HEK293 (cell line): ENCODE data around the gene SMPD3.
A peak's percentile ranks its signal among the peaks of the same experiment; 100 is the strongest.

Source experiments
- CTCF ChIA-PET: fragments of 350-600 bp; formaldehyde crosslinking; extraction: SDS; loops from one replicate; lab custom pipeline; 2021; ENCODE audit warnings: antibody characterized with exemption; lab: Yijun Ruan, JAX
- POLR2A ChIA-PET: fragments of 300-600 bp; formaldehyde crosslinking; extraction: SDS; loops from one replicate; lab custom pipeline; 2020; ENCODE audit warnings: antibody characterized with exemption, inconsistent platforms; lab: Yijun Ruan, JAX
- H3K27ac ChIP-seq: fragments of 200-500 bp; sonication (Bioruptor generic); 2 replicates; pipeline ENCODE4 v1.5.1; 2014; ENCODE audit warnings: low read depth, low read length, control low read depth, inconsistent platforms; ENCODE audit errors: extremely low read depth
- H3K36me3 ChIP-seq, 2 experiments: fragments of 200-500 bp in 1 of 2; sonication (Bioruptor generic) in 1 of 2; 1 replicate in 1 of 2; 2 replicates in 1 of 2; pipeline ENCODE4 v1.5.1; 2014 to 2017; ENCODE audit warnings: inconsistent platforms in 2 of 2, low read length in 2 of 2; ENCODE audit not compliant: control insufficient read depth in 2 of 2, insufficient read depth in 1 of 2
- H3K4me1 ChIP-seq: fragments of 200-500 bp; sonication (Bioruptor generic); 2 replicates; pipeline ENCODE4 v1.5.1; 2014; ENCODE audit warnings: mild to moderate bottlenecking, low read length, inconsistent platforms; ENCODE audit not compliant: control insufficient read depth, insufficient read depth
- H3K4me3 ChIP-seq: 2 replicates; pipeline ENCODE4 v1.5.1; 2011; ENCODE audit warnings: low read depth, mild to moderate bottlenecking, control low read depth, low read length, moderate library complexity
- H3K9me3 ChIP-seq: fragments of 200-500 bp; sonication (Bioruptor generic); 2 replicates; pipeline ENCODE4 v1.5.1; 2014; ENCODE audit warnings: low read depth, low read length, inconsistent platforms; ENCODE audit not compliant: control insufficient read depth, insufficient read depth
- GLIS2 ChIP-seq: fragments of 450-650 bp; formaldehyde crosslinking; IDR thresholded peaks from 2 replicates; pipeline ENCODE4 v1.5.1; 2016; ENCODE audit warnings: missing biosample characterization, missing genetic modification characterization
- KLF7 ChIP-seq: fragments of 450-650 bp; formaldehyde crosslinking; IDR thresholded peaks from 2 replicates; pipeline ENCODE4 v1.5.1; 2016; ENCODE audit warnings: missing biosample characterization, missing genetic modification characterization, borderline replicate concordance
- YY1 ChIP-seq: fragments of 450-650 bp; formaldehyde crosslinking; IDR thresholded peaks from 2 replicates; pipeline ENCODE4 v1.5.1; 2018; ENCODE audit warnings: missing biosample characterization, missing genetic modification characterization
- ZBTB48 ChIP-seq: fragments of 450-650 bp; formaldehyde crosslinking; IDR thresholded peaks from 2 replicates; pipeline ENCODE4 v1.5.1; 2016; ENCODE audit warnings: missing biosample characterization, missing genetic modification characterization
- ZBTB6 ChIP-seq: fragments of 450-650 bp; formaldehyde crosslinking; IDR thresholded peaks from 2 replicates; pipeline ENCODE4 v1.5.1; 2017; ENCODE audit warnings: missing biosample characterization, missing genetic modification characterization
- ZFP41 ChIP-seq: fragments of 450-650 bp; formaldehyde crosslinking; IDR thresholded peaks from 2 replicates; pipeline ENCODE4 v1.5.1; 2016; ENCODE audit warnings: missing biosample characterization, missing genetic modification characterization, borderline replicate concordance
- ZIC2 ChIP-seq: fragments of 450-650 bp; formaldehyde crosslinking; IDR thresholded peaks from 2 replicates; pipeline ENCODE4 v1.5.1; 2016; ENCODE audit warnings: missing biosample characterization, missing genetic modification characterization
- ZNF10 ChIP-seq: fragments of 450-650 bp; formaldehyde crosslinking; IDR thresholded peaks from 2 replicates; pipeline ENCODE4 v1.5.1; 2017; ENCODE audit warnings: missing biosample characterization, missing genetic modification characterization
- ZNF140 ChIP-seq: fragments of 450-650 bp; formaldehyde crosslinking; IDR thresholded peaks from 2 replicates; pipeline ENCODE4 v1.5.1; 2016; ENCODE audit warnings: missing biosample characterization, missing genetic modification characterization
- ZNF280D ChIP-seq: fragments of 450-650 bp; formaldehyde crosslinking; IDR thresholded peaks from 2 replicates; pipeline ENCODE4 v1.5.1; 2016; ENCODE audit warnings: missing biosample characterization, missing genetic modification characterization
- ZNF354C ChIP-seq: fragments of 450-650 bp; formaldehyde crosslinking; IDR thresholded peaks from 2 replicates; pipeline ENCODE4 v1.5.1; 2016; ENCODE audit warnings: missing biosample characterization, missing genetic modification characterization, low read depth, borderline replicate concordance
- ZNF660 ChIP-seq: fragments of 450-650 bp; IDR thresholded peaks from 2 replicates; pipeline ENCODE4 v1.5.1; 2018; ENCODE audit warnings: missing biosample characterization, mild to moderate bottlenecking, missing genetic modification characterization
- ZNF747 ChIP-seq: fragments of 450-650 bp; formaldehyde crosslinking; IDR thresholded peaks from 2 replicates; pipeline ENCODE4 v1.5.1; 2016; ENCODE audit warnings: missing biosample characterization, missing genetic modification characterization
- TF ChIP-seq, protein P1 (sequence below): fragments of 450-650 bp; formaldehyde crosslinking; IDR thresholded peaks from 2 replicates; pipeline ENCODE4 v1.5.1; 2016; ENCODE audit warnings: missing biosample characterization, missing genetic modification characterization
- TF ChIP-seq, protein P2 (sequence below): fragments of 450-650 bp; formaldehyde crosslinking; IDR thresholded peaks from 2 replicates; pipeline ENCODE4 v1.5.1; 2016; ENCODE audit warnings: missing biosample characterization, missing genetic modification characterization
- TF ChIP-seq, protein P3 (sequence below): fragments of 450-650 bp; formaldehyde crosslinking; IDR thresholded peaks from 2 replicates; pipeline ENCODE4 v1.5.1; 2017; ENCODE audit warnings: missing biosample characterization, missing genetic modification characterization
- TF ChIP-seq, protein P4 (sequence below): fragments of 450-650 bp; formaldehyde crosslinking; conservative IDR thresholded peaks from 2 replicates; pipeline ENCODE4 v1.5.1; 2016; ENCODE audit warnings: low read depth, missing biosample characterization, missing genetic modification characterization
- TF ChIP-seq, protein P5 (sequence below): fragments of 450-650 bp; IDR thresholded peaks from 2 replicates; pipeline ENCODE4 v1.5.1; 2018; ENCODE audit warnings: missing biosample characterization, missing genetic modification characterization

SMPD3 gene

GRCh38 chr16:68335175-68335574, 113.1 kb downstream of the SMPD3 start (continued):
- TF ChIP-seq ZNF280D, result no peak
- no peak for TF ChIP-seq ZNF747
- TF ChIP-seq ZBTB48 (tag by site-specific recombination), result no peak
- TF ChIP-seq ZNF660 (tag by site-specific recombination), result no peak
- no peak for TF ChIP-seq ZFP41
- TF ChIP-seq GLIS2 (tag by site-specific recombination), result no peak

DNA sequence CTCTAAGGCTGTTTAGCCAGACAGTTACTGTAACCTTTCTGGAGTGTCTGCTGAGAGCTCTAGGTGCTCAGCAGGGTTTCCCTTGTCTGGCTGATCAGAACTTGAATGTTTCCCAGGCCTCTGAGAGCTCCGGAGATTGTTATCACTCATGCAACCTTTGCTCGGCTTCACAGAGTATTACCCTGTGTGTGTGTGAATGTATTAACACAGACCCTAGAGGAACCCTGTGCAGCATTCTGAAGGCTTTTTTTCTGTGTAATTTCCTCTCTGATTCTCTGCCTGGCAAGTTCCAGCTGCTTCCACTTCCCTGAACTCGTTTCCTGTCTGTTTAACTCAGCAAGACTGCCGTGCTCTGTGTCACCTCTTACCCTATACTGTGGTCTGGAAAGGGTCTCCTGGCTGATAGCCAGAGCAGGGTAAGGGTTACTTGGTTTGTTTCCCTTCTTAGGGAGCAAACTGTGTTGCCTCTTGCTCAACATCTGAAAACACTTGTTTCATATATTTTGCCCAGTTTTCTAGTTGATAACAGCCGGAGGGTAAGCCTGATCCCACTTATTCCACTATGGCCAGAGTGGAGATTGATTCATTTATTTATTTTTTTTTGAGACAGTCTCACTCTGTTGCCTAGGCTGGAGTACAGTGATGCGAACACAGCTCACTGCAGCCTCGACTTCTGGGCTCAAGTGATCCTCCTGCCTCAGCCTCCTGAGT, 115.7 kb downstream of the SMPD3 start:
- Histone ChIP-seq H3K9me3 (no peaks in the 10 kb centered on the region), H3K4me1 (peaks cover 3% of the 10 kb centered on the region; the same call in 1 of the 2 replicates), H3K27ac (no peak overlapping the region), H3K4me3 (no peak overlapping the region), H3K36me3 (peaks cover 11 to 48% of the 10 kb centered on the region in 2 experiments; a peak in 2 of 3 replicates)
- POLR2A ChIA-PET, result no interaction called here
- CTCF ChIA-PET, result interaction anchor here (4.0 kb wide), 1 partner anchor 70 kb away, joined by 26 read pairs; the partner anchor contains the start of gene SLC7A6
- TF ChIP-seq KLF7 (tag by site-specific recombination) (no peak), YY1 (tag by site-specific recombination) (no peak), ZNF10 (tag by site-specific recombination) (no peak), ZNF280D (no peak), ZNF140 (tag by site-specific recombination) (no peak), ZBTB6 (tag by site-specific recombination) (0 out of 2 replicates have a peak, but pooled peaks have one; percentile 19), ZNF354C (tag by site-specific recombination) (no peak), ZIC2 (peak; percentile 74)
- TF ChIP-seq, protein P1, sequence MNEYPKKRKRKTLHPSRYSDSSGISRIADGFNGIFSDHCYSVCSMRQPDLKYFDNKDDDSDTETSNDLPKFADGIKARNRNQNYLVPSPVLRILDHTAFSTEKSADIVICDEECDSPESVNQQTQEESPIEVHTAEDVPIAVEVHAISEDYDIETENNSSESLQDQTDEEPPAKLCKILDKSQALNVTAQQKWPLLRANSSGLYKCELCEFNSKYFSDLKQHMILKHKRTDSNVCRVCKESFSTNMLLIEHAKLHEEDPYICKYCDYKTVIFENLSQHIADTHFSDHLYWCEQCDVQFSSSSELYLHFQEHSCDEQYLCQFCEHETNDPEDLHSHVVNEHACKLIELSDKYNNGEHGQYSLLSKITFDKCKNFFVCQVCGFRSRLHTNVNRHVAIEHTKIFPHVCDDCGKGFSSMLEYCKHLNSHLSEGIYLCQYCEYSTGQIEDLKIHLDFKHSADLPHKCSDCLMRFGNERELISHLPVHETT (tag by site-specific recombination), result no peak
- TF ChIP-seq, protein P2, sequence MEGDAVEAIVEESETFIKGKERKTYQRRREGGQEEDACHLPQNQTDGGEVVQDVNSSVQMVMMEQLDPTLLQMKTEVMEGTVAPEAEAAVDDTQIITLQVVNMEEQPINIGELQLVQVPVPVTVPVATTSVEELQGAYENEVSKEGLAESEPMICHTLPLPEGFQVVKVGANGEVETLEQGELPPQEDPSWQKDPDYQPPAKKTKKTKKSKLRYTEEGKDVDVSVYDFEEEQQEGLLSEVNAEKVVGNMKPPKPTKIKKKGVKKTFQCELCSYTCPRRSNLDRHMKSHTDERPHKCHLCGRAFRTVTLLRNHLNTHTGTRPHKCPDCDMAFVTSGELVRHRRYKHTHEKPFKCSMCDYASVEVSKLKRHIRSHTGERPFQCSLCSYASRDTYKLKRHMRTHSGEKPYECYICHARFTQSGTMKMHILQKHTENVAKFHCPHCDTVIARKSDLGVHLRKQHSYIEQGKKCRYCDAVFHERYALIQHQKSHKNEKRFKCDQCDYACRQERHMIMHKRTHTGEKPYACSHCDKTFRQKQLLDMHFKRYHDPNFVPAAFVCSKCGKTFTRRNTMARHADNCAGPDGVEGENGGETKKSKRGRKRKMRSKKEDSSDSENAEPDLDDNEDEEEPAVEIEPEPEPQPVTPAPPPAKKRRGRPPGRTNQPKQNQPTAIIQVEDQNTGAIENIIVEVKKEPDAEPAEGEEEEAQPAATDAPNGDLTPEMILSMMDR (tag by site-specific recombination), result no peak
- TF ChIP-seq, protein P3, sequence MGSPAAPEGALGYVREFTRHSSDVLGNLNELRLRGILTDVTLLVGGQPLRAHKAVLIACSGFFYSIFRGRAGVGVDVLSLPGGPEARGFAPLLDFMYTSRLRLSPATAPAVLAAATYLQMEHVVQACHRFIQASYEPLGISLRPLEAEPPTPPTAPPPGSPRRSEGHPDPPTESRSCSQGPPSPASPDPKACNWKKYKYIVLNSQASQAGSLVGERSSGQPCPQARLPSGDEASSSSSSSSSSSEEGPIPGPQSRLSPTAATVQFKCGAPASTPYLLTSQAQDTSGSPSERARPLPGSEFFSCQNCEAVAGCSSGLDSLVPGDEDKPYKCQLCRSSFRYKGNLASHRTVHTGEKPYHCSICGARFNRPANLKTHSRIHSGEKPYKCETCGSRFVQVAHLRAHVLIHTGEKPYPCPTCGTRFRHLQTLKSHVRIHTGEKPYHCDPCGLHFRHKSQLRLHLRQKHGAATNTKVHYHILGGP (tag by site-specific recombination), result no peak
- TF ChIP-seq, protein P4, sequence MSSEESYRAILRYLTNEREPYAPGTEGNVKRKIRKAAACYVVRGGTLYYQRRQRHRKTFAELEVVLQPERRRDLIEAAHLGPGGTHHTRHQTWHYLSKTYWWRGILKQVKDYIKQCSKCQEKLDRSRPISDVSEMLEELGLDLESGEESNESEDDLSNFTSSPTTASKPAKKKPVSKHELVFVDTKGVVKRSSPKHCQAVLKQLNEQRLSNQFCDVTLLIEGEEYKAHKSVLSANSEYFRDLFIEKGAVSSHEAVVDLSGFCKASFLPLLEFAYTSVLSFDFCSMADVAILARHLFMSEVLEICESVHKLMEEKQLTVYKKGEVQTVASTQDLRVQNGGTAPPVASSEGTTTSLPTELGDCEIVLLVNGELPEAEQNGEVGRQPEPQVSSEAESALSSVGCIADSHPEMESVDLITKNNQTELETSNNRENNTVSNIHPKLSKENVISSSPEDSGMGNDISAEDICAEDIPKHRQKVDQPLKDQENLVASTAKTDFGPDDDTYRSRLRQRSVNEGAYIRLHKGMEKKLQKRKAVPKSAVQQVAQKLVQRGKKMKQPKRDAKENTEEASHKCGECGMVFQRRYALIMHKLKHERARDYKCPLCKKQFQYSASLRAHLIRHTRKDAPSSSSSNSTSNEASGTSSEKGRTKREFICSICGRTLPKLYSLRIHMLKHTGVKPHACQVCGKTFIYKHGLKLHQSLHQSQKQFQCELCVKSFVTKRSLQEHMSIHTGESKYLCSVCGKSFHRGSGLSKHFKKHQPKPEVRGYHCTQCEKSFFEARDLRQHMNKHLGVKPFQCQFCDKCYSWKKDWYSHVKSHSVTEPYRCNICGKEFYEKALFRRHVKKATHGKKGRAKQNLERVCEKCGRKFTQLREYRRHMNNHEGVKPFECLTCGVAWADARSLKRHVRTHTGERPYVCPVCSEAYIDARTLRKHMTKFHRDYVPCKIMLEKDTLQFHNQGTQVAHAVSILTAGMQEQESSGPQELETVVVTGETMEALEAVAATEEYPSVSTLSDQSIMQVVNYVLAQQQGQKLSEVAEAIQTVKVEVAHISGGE (tag by site-specific recombination), result no peak
- TF ChIP-seq, protein P5, sequence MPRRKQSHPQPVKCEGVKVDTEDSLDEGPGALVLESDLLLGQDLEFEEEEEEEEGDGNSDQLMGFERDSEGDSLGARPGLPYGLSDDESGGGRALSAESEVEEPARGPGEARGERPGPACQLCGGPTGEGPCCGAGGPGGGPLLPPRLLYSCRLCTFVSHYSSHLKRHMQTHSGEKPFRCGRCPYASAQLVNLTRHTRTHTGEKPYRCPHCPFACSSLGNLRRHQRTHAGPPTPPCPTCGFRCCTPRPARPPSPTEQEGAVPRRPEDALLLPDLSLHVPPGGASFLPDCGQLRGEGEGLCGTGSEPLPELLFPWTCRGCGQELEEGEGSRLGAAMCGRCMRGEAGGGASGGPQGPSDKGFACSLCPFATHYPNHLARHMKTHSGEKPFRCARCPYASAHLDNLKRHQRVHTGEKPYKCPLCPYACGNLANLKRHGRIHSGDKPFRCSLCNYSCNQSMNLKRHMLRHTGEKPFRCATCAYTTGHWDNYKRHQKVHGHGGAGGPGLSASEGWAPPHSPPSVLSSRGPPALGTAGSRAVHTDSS (tag by site-specific recombination), result no peak
